Stimulated activated CD8-positive, alpha-beta memory T cell treated with anti-CD3 and anti-CD28 coated beads, Interleukin-15, amount 100 ng/mL, for 24 hours (primary cell): ENCODE results near the gene DIS3L2.
"Not testable (repeated sequence)": the region's sequence is repeated elsewhere in the genome, so short reads cannot be mapped to it uniquely, and the experiment has no call there.

ENCODE experiments used
- DNase-seq: peaks from one replicate; pipeline ENCODE4 v3.0.0-alpha.2; 2020; ENCODE audit warnings: low read depth

The DIS3L2 gene

DNA sequence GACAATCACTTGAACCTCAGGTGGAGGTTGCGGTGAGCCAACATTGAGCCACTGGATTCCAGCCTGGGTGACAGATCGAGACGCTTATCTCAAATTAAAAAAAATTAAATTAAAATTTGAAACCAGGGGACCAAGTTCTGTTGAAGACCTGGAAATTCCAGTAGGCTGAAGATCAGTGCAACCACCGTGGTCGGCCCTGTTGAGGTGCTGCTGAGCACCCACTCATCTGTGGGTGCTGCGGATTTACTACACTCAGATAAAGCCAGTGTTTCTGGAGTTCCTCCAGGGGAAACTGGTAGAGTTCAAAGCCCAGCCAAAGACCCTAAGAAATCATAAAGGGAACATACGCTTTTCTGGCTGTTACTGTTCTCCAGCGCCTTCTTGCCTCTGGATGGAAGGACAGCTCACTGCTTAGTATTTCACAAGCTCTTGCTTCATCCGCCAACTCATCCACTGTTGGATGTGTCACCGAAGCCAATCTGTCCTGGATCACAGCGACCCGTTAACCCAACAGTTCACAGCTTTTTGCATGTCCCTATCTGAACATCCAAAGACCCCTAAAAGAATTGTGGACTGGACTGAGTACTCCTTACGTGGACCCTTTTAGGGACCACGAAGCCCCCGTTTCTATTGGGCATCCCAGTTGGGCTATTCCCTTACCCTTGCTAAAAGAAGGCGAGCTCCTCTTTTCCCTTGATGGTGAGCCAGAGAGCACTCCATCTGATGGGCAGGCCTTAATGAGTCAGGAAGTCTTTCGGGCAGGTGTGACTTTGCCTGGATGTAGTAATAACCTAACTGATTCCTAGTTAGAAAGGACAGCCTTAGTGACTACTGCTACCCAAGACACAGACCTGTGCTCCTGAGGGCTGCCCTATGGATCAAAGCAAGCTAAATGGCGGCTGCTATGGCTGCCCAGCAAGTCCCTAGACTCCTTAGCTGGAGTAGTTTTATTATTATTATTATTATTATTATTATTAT is 411.0 kb downstream of the DIS3L2 start:
- DNase-seq, result no peak

GRCh38 chr2:232374356-232374755 is 412.8 kb downstream of the DIS3L2 start:
- DNase-seq, result no peak

DNA sequence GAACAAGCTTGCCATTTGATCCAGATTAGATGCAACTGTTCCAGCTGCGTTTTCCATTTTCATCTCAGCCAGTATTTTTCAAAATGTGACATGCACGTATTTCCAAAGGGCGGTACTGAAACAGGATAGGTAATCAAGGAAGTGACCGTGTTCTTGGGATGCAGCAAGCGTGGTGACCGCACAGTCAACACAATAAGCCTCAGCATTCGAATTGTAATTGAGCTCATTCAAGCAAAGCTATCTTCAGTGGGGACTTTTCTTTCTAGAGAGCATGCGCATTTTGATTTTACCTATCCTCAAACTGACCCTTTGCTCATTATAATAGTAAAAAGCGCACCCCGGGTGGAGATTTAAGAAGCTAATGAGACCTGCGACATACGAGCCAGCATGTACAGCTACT is 413.7 kb downstream of the DIS3L2 start:
- DNase-seq, result no peak

- DNase-seq, result no peak
Measured at GRCh38 chr2:232376260-232376659, 414.7 kb downstream of the DIS3L2 start.

GRCh38 chr2:232376713-232377112 is 415.2 kb downstream of the DIS3L2 start:
- no peak for DNase-seq

- no peak for DNase-seq
Measured at GRCh38 chr2:232377319-232377718, 415.8 kb downstream of the DIS3L2 start.

DNA sequence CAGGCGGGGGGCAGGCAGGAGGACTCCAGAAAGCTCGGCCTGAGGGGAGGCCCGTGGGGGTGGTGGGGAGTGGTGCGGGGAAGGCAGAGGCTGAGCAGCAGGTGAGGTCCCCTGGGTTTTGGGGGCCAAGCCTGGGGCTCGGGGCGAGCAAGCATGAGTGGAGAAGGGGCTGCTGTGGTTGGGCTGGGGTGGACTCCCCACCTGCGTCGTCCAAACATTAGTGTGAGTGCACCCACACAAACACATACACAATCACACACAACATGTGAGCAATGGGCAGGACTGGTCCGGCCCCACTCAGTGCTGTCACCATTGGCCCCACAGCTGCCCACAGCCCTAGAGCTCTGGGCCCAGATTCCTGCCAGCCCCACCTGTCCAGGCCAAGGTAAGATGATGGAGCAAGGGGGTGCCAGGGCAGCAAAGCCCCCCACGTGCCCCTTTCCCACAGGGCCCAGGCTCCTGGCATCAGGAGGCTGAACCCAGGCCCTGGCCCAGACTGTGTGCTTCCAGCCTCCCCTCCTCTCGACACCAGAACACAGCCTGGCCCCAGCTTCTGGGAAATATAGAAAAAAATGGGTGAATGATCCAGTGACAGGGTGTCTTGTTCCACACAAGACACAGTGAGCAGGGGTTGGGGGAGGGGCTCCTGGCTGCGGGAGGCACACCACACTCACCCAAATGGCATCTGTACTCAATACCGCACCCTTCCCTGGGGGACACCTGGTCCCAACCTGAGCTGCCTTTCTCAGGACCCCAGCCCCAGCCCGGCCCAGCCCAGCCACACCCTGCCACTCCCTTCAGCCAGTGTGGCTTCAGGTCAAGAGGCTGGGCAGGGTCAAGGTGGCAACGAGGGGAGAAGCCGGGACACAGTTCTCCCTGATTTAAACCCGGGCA is 416.6 kb downstream of the DIS3L2 start:
- DNase-seq, result no peak

DNA sequence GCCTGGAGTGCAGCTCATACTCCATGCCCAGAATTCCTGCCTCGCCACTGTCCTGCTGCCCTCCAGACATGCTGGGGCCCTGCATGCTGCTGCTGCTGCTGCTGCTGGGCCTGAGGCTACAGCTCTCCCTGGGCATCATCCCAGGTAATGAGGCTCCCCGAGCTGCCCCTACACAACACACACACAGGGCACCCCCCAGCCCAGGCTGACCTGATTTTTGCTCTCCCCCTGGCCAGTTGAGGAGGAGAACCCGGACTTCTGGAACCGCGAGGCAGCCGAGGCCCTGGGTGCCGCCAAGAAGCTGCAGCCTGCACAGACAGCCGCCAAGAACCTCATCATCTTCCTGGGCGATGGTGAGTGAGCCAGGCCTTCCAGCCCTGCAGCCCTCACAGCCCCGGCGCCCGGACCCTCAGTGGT is 417.2 kb downstream of the DIS3L2 start, which contains the start of gene ALPP:
Gene ALPP, plus strand, starts transcription at position 17 of the 417 bp plus-strand sequence. Its CDS starts 52 bp downstream, at position 69.
- not testable (repeated sequence) for DNase-seq

DNA sequence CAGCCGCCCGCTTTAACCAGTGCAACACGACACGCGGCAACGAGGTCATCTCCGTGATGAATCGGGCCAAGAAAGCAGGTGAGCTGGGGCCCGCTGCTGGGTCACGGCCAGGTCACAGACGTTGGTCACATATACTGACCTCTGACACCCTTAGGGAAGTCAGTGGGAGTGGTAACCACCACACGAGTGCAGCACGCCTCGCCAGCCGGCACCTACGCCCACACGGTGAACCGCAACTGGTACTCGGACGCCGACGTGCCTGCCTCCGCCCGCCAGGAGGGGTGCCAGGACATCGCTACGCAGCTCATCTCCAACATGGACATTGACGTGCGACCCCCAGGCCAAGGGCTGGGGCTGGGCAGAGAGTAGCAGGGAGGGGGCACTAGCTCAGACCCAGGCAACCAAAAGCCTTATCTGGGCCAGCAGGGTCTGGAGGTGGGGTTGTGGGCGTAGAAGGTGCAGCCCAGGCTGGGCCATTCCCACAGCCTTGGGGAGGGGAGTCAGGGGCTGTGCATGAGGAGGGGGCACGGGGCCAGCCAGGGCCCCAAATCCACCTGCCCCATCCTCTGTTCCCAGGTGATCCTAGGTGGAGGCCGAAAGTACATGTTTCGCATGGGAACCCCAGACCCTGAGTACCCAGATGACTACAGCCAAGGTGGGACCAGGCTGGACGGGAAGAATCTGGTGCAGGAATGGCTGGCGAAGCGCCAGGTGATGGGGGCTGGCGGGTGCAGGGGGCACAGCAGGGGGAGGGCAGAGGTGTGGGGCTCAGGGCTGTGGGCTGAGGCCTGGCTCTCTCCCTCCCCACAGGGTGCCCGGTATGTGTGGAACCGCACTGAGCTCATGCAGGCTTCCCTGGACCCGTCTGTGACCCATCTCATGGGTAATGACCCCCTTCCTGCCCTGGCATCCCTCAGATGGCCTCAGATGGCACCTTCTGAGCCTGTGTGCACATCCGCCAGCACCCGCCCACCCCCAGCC is 418.4 kb downstream of the DIS3L2 start:
- not testable (repeated sequence) for DNase-seq

GRCh38 chr2:232381204-232382031 is 419.9 kb downstream of the DIS3L2 start:
- DNase-seq, result not testable (repeated sequence)

- DNase-seq, result no peak
Measured at GRCh38 chr2:232382331-232383225, 421.1 kb downstream of the DIS3L2 start.

- DNase-seq, result no peak
Measured at GRCh38 chr2:232384466-232384865, 423.0 kb downstream of the DIS3L2 start.

DNA sequence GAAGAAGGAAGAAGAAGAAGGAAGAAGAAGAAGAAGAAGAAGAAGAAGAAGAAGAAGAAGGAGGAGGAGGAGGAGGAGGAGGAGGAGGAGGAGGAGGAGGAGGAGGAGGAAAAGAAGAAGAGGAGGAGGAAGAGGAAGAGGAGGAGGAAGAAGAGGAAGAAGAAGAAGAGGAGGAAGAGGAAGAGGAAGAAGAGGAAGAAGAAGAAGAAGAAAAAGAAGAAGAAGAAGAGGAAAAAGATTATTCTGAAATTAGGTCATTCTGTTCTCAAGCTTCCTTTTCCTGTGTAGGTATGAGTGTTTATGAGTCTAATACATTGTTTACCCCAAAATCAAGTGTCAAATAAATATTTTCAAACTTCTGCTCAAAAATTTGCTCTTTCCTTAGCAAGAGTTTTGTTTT is 423.5 kb downstream of the DIS3L2 start:
- DNase-seq, result not testable (repeated sequence)

GRCh38 chr2:232385660-232386489 is 424.4 kb downstream of the DIS3L2 start:
- no peak for DNase-seq

DNA sequence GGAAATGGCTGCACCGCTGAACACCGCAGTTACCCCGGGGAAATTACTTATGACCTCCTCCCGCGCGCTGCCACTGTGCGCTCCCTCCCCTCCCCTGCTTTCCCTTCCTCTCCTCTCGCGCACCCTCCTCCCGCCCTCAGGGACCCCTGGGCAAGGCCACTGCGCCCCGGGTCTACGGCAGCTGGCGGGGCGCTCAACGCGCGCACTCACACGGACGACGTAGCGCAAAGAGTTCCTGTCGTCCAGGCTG is 424.9 kb downstream of the DIS3L2 start:
- no peak for DNase-seq
